Stimulated activated effector memory CD8-positive, alpha-beta T cell treated with anti-CD3 and anti-CD28 coated beads, Interleukin-12 subunit alpha, Interleukin-12 subunit beta, amount 100 ng/mL, for 72 hours (primary cell): Measurements from ENCODE around the gene FLII.

Experiments used
- ATAC-seq: fragments of 150-1000 bp; cut with Tn5 transposase; 2 replicates; pipeline ENCODE4 v1.10.0; 2021
- DNase-seq, 2 donors: peaks; one replicate each; pipeline ENCODE4 v3.0.0; 2021 to 2022; ENCODE audit warnings: low spot score in 2 of 2
- H3K27ac Mint-ChIP-seq: one replicate; pipeline ENCODE4 v1.8.0; 2022; ENCODE audit warnings: mild to moderate bottlenecking, mixed read lengths
- H3K36me3 Mint-ChIP-seq: one replicate; pipeline ENCODE4 v1.8.0; 2022; ENCODE audit warnings: mild to moderate bottlenecking, mixed read lengths
- H3K4me1 Mint-ChIP-seq: one replicate; pipeline ENCODE4 v1.8.0; 2022; ENCODE audit warnings: mixed read lengths
- H3K4me3 Mint-ChIP-seq: one replicate; pipeline ENCODE4 v1.8.0; 2022; ENCODE audit warnings: mild to moderate bottlenecking, mixed read lengths
- H3K9me3 Mint-ChIP-seq: one replicate; pipeline ENCODE4 v1.8.0; 2022; ENCODE audit warnings: mixed read lengths

FLII gene

GRCh38 chr17:18236494-18236893 lies 22.0 kb downstream of the FLII start:
- Mint-ChIP-seq H3K36me3 (peaks cover 20% of the 10 kb centered on the region), H3K27ac (peak overlapping the region; percentile 93), H3K9me3 (no peaks in the 10 kb centered on the region), H3K4me1 (peaks cover 45% of the 10 kb centered on the region), H3K4me3 (peak overlapping the region; percentile 41)
- DNase-seq (no peak), ATAC-seq (no peak)

GRCh38 chr17:18235743-18236256 lies 22.7 kb downstream of the FLII start:
- H3K4me3 Mint-ChIP-seq, result peak overlapping the region; percentile 41
- H3K4me1 Mint-ChIP-seq, result peaks cover 50% of the 10 kb centered on the region
- DNase-seq (peak; percentile 46 to 68), ATAC-seq (peak; percentile 87)
- H3K27ac Mint-ChIP-seq, result peak overlapping the region; percentile 93
- H3K9me3 Mint-ChIP-seq, result no peaks in the 10 kb centered on the region
- H3K36me3 Mint-ChIP-seq, result peaks cover 20% of the 10 kb centered on the region

- no peaks in the 10 kb centered on the region for H3K9me3 Mint-ChIP-seq
- ATAC-seq (no peak), DNase-seq (no peak)
- H3K4me3 Mint-ChIP-seq, result peak overlapping the region; percentile 41
- H3K36me3 Mint-ChIP-seq, result peaks cover 20% of the 10 kb centered on the region
- peak overlapping the region; percentile 93 for H3K27ac Mint-ChIP-seq
- peaks cover 47% of the 10 kb centered on the region for H3K4me1 Mint-ChIP-seq
Observed at GRCh38 chr17:18234853-18235380, 23.6 kb downstream of the FLII start.

- ATAC-seq (no peak), DNase-seq (no peak)
- Mint-ChIP-seq H3K27ac (peak overlapping the region; percentile 93), H3K36me3 (peaks cover 20% of the 10 kb centered on the region), H3K4me1 (peaks cover 49% of the 10 kb centered on the region), H3K4me3 (no peak overlapping the region), H3K9me3 (no peaks in the 10 kb centered on the region)
Observed at GRCh38 chr17:18233803-18234518, 24.6 kb downstream of the FLII start.

- no peak for ATAC-seq
- no peak overlapping the region for H3K4me3 Mint-ChIP-seq
- H3K9me3 Mint-ChIP-seq, result no peaks in the 10 kb centered on the region
- peaks cover 67% of the 10 kb centered on the region for H3K4me1 Mint-ChIP-seq
- DNase-seq, result no peak
- H3K27ac Mint-ChIP-seq, result no peak overlapping the region
- peaks cover 16% of the 10 kb centered on the region for H3K36me3 Mint-ChIP-seq
Observed at GRCh38 chr17:18231164-18231563, 27.4 kb downstream of the FLII start.

- Mint-ChIP-seq H3K27ac (no peak overlapping the region), H3K9me3 (no peaks in the 10 kb centered on the region), H3K4me3 (no peak overlapping the region), H3K36me3 (peaks cover 20% of the 10 kb centered on the region), H3K4me1 (peaks cover 65% of the 10 kb centered on the region)
- DNase-seq, result no peak
- ATAC-seq, result no peak
Observed at GRCh38 chr17:18230288-18231141, 28.0 kb downstream of the FLII start.

GRCh38 chr17:18229771-18230170 lies 28.8 kb downstream of the FLII start:
- Mint-ChIP-seq H3K36me3 (peaks cover 15% of the 10 kb centered on the region), H3K4me1 (peaks cover 62% of the 10 kb centered on the region), H3K27ac (no peak overlapping the region), H3K4me3 (no peak overlapping the region), H3K9me3 (no peaks in the 10 kb centered on the region)
- DNase-seq (no peak), ATAC-seq (no peak)

GRCh38 chr17:18229254-18229653 lies 29.3 kb downstream of the FLII start:
- ATAC-seq, result no peak
- Mint-ChIP-seq H3K9me3 (no peaks in the 10 kb centered on the region), H3K27ac (peak overlapping the region; percentile 84)

GRCh38 chr17:18228176-18228682 lies 30.3 kb downstream of the FLII start:
- H3K4me1 Mint-ChIP-seq, result peaks cover 59% of the 10 kb centered on the region
- H3K27ac Mint-ChIP-seq, result peak overlapping the region; percentile 84
- no peaks in the 10 kb centered on the region for H3K9me3 Mint-ChIP-seq
- DNase-seq (no peak), ATAC-seq (no peak)
- peaks cover 7% of the 10 kb centered on the region for H3K36me3 Mint-ChIP-seq
- H3K4me3 Mint-ChIP-seq, result no peak overlapping the region

More at GRCh38 chr17:18229254-18229653, 29.3 kb downstream of the FLII start:
- H3K36me3 Mint-ChIP-seq, result peaks cover 10% of the 10 kb centered on the region
- H3K4me3 Mint-ChIP-seq, result no peak overlapping the region
- no peak for DNase-seq
- H3K4me1 Mint-ChIP-seq, result peaks cover 59% of the 10 kb centered on the region

GRCh38 chr17:18227635-18228034 lies 30.9 kb downstream of the FLII start:
- ATAC-seq (no peak), DNase-seq (no peak)
- Mint-ChIP-seq H3K27ac (peak overlapping the region; percentile 84), H3K4me3 (peak overlapping the region; percentile 90), H3K9me3 (no peaks in the 10 kb centered on the region), H3K36me3 (peaks cover 7% of the 10 kb centered on the region), H3K4me1 (peaks cover 54% of the 10 kb centered on the region)

GRCh38 chr17:18226284-18226945 lies 32.1 kb downstream of the FLII start:
- Mint-ChIP-seq H3K36me3 (peaks cover 7% of the 10 kb centered on the region), H3K27ac (peak overlapping the region; percentile 89), H3K9me3 (no peaks in the 10 kb centered on the region), H3K4me3 (peak overlapping the region; percentile 90), H3K4me1 (peaks cover 51% of the 10 kb centered on the region)
- no peak for ATAC-seq
- no peak for DNase-seq

GRCh38 chr17:18225642-18226283 lies 32.8 kb downstream of the FLII start:
- Mint-ChIP-seq H3K36me3 (peaks cover 7% of the 10 kb centered on the region), H3K4me1 (peaks cover 53% of the 10 kb centered on the region), H3K27ac (peak overlapping the region; percentile 89), H3K4me3 (peak overlapping the region; percentile 90), H3K9me3 (no peaks in the 10 kb centered on the region)
- DNase-seq (peak in 1 of 2 donors; percentile 65), ATAC-seq (no peak)

- Mint-ChIP-seq H3K27ac (peak within 1 kb of the TSS; percentile 89), H3K9me3 (no peaks in the 10 kb centered on the region), H3K36me3 (peaks cover 7% of the 10 kb centered on the region), H3K4me3 (peak within 1 kb of the TSS; percentile 90), H3K4me1 (peaks cover 56% of the 10 kb centered on the region)
- ATAC-seq, result peak; percentile 97
- DNase-seq, result peak; percentile 95
Observed at GRCh38 chr17:18225121-18225641, 33.4 kb downstream of the FLII start, which contains the start of gene LLGL1. Gene LLGL1, plus strand, starts transcription at chr17:18225635. Its CDS starts 48 bp downstream, at chr17:18225683.
